K562 (cell line): ENCODE measurements around the gene CHTOP. TPM values are rescaled to one million over a fixed set of nuclear protein-coding genes. Genes with fewer than 3 reads are reported as not detected.

Source experiments
- ATF6 ChIP-seq: sonication (generic); formaldehyde crosslinking; IDR thresholded peaks from 2 replicates; pipeline ENCODE4 v1.4.0; 2020; ENCODE audit warnings: mild to moderate bottlenecking, missing genetic modification reagents
- BRD9 ChIP-seq: fragments of 450-650 bp; IDR thresholded peaks from 2 replicates; pipeline ENCODE4 v1.6.1; 2018; ENCODE audit warnings: low read depth; ENCODE audit not compliant: partially characterized antibody
- BRF1 ChIP-seq: IDR thresholded peaks from 3 replicates; pipeline ENCODE4 v1.6.1; 2011; ENCODE audit warnings: borderline replicate concordance, mild to moderate bottlenecking; ENCODE audit not compliant: insufficient read length; ENCODE audit errors: extremely low read depth
- DNMT1 ChIP-seq: fragments of 450-650 bp; IDR thresholded peaks from 2 replicates; pipeline ENCODE4 v1.6.1; 2016; ENCODE audit warnings: antibody characterized with exemption, mild to moderate bottlenecking
- EWSR1 ChIP-seq: fragments of 450-650 bp; IDR thresholded peaks from 2 replicates; pipeline ENCODE4 v1.6.1; 2018; ENCODE audit warnings: borderline replicate concordance, mild to moderate bottlenecking, low read depth, moderate library complexity; ENCODE audit not compliant: partially characterized antibody
- FOXJ3 ChIP-seq: sonication (generic); formaldehyde crosslinking; IDR thresholded peaks from 2 replicates; pipeline ENCODE4 v1.4.0; 2020; ENCODE audit warnings: mild to moderate bottlenecking, missing genetic modification reagents
- GATAD2B ChIP-seq: fragments of 450-650 bp; IDR thresholded peaks from 2 replicates; pipeline ENCODE4 v1.6.1; 2017; ENCODE audit warnings: mild to moderate bottlenecking, borderline replicate concordance
- GTF2A2 ChIP-seq: IDR thresholded peaks from 2 replicates; pipeline ENCODE4 v1.6.1; 2016; ENCODE audit warnings: mild to moderate bottlenecking, missing genetic modification characterization, missing compliant biosample characterization
- HMG20B ChIP-seq: fragments of 250-450 bp; sonication (Bioruptor Pico); IDR thresholded peaks from 2 replicates; pipeline ENCODE4 v1.5.0; 2021; ENCODE audit warnings: mild to moderate bottlenecking
- MYNN ChIP-seq, 2 experiments: sonication (generic); formaldehyde crosslinking in 1 of 2; IDR thresholded peaks; 2 replicates each; pipeline versions ENCODE4 v1.5.0 to v1.6.1; 2016 to 2020; ENCODE audit warnings: antibody characterized with exemption in 1 of 2, missing genetic modification reagents in 1 of 2
- NBN ChIP-seq: fragments of 450-650 bp; IDR thresholded peaks from 2 replicates; pipeline ENCODE4 v1.6.1; 2016; ENCODE audit warnings: low read depth, mild to moderate bottlenecking
- POLR2H ChIP-seq: IDR thresholded peaks from 2 replicates; pipeline ENCODE4 v1.6.1; 2016; ENCODE audit warnings: missing genetic modification characterization, low read depth, mild to moderate bottlenecking, control low read depth, missing compliant biosample characterization, moderate library complexity
- PYGO2 ChIP-seq: fragments of 450-650 bp; IDR thresholded peaks from 2 replicates; pipeline ENCODE4 v1.6.1; 2016; ENCODE audit warnings: mild to moderate bottlenecking, missing genetic modification characterization, moderate library complexity, missing compliant biosample characterization
- RBM17 ChIP-seq: fragments of 200-400 bp; formaldehyde crosslinking; IDR thresholded peaks from 2 replicates; pipeline ENCODE4 v1.6.1; 2017; ENCODE audit warnings: low read depth, mild to moderate bottlenecking, low read length, borderline replicate concordance
- RFX7 ChIP-seq: fragments of 250-450 bp; sonication (Bioruptor Pico); IDR thresholded peaks from 2 replicates; pipeline ENCODE4 v1.5.1; 2021; ENCODE audit warnings: mild to moderate bottlenecking
- SMARCB1 ChIP-seq: IDR thresholded peaks from 2 replicates; pipeline ENCODE4 v1.6.1; 2011; ENCODE audit warnings: improper control_type of control experiment, low read depth; ENCODE audit not compliant: insufficient read length
- ZFP1 ChIP-seq: fragments of 450-650 bp; formaldehyde crosslinking; IDR thresholded peaks from 2 replicates; pipeline ENCODE4 v1.4.0; 2020; ENCODE audit warnings: mild to moderate bottlenecking, mixed read lengths
- ZNF197 ChIP-seq: fragments of 200-800 bp; sonication (Bioruptor generic); IDR thresholded peaks from 2 replicates; pipeline ENCODE4 v1.6.1; 2016; ENCODE audit warnings: low read depth, missing genetic modification characterization, missing compliant biosample characterization
- polyA plus RNA-seq, 8 experiments: library from polyadenylated mRNA; depleted of rRNA in 4 of 8; stranded (reverse) in 5 of 8; unstranded in 3 of 8; fragments of >200 nt; fragmentation: Nextera tagmentation in 2 of 8; fragmentation: Illumina TruSeq in 1 of 8; extraction: Ambion mirVana in 2 of 8; extraction: Trizol in 1 of 8; gene quantifications; 2 replicates each; pipeline versions ENCODE4 v1.2.1 to v1.2.3, GENCODE V29; 2011 to 2014; ENCODE audit warnings: inconsistent platforms in 1 of 8, missing spikeins in 1 of 8
- total RNA-seq, 7 experiments: library from RNA; depleted of rRNA in 6 of 7; stranded (reverse); fragments of >200 nt in 6 of 7; fragmentation: Illumina TruSeq in 2 of 7; extraction: Trizol in 2 of 7; gene quantifications; 2 replicates each; pipeline versions ENCODE4 v1.2.1 to v1.2.3, GENCODE V29; 2011 to 2021; ENCODE audit warnings: low replicate concordance in 1 of 7
- TF ChIP-seq, protein P1 (sequence below): sonication (generic); formaldehyde crosslinking; IDR thresholded peaks from 2 replicates; pipeline ENCODE4 v1.9.0; 2022; ENCODE audit warnings: mild to moderate bottlenecking, missing genetic modification reagents
- TF ChIP-seq, protein P2 (sequence below): fragments of 250-450 bp; sonication (Bioruptor Pico); IDR thresholded peaks from 2 replicates; pipeline ENCODE4 v1.5.0; 2021; ENCODE audit warnings: mild to moderate bottlenecking, moderate library complexity
- TF ChIP-seq, protein P3 (sequence below): fragments of 250-450 bp; sonication (Bioruptor Pico); IDR thresholded peaks from 2 replicates; pipeline ENCODE4 v1.6.1; 2021; ENCODE audit warnings: mild to moderate bottlenecking

CHTOP gene
- total and polyA plus RNA-seq, 9 of the 15 experiments (the other 6 are each of a cell fraction or from before 2014, with no cell fraction given) = 10.2 to 91.8 (median 60.8) TPM

- TF ChIP-seq GATAD2B = no peak
- TF ChIP-seq ZFP1 (CRISPR knock-in tag) = no peak
- peak; percentile 96 for TF ChIP-seq BRD9
- TF ChIP-seq SMARCB1 = no peak
- no peak for TF ChIP-seq DNMT1
- TF ChIP-seq, protein P1, sequence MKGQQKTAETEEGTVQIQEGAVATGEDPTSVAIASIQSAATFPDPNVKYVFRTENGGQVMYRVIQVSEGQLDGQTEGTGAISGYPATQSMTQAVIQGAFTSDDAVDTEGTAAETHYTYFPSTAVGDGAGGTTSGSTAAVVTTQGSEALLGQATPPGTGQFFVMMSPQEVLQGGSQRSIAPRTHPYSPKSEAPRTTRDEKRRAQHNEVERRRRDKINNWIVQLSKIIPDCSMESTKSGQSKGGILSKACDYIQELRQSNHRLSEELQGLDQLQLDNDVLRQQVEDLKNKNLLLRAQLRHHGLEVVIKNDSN (CRISPR knock-in tag) = no peak
- TF ChIP-seq POLR2H (tag) = peak; percentile 93
- TF ChIP-seq HMG20B (CRISPR knock-in tag) = no peak
- no peak for TF ChIP-seq RBM17
- no peak for TF ChIP-seq RFX7 (CRISPR knock-in tag)
- no peak for TF ChIP-seq GTF2A2 (tag)
- TF ChIP-seq, protein P2, sequence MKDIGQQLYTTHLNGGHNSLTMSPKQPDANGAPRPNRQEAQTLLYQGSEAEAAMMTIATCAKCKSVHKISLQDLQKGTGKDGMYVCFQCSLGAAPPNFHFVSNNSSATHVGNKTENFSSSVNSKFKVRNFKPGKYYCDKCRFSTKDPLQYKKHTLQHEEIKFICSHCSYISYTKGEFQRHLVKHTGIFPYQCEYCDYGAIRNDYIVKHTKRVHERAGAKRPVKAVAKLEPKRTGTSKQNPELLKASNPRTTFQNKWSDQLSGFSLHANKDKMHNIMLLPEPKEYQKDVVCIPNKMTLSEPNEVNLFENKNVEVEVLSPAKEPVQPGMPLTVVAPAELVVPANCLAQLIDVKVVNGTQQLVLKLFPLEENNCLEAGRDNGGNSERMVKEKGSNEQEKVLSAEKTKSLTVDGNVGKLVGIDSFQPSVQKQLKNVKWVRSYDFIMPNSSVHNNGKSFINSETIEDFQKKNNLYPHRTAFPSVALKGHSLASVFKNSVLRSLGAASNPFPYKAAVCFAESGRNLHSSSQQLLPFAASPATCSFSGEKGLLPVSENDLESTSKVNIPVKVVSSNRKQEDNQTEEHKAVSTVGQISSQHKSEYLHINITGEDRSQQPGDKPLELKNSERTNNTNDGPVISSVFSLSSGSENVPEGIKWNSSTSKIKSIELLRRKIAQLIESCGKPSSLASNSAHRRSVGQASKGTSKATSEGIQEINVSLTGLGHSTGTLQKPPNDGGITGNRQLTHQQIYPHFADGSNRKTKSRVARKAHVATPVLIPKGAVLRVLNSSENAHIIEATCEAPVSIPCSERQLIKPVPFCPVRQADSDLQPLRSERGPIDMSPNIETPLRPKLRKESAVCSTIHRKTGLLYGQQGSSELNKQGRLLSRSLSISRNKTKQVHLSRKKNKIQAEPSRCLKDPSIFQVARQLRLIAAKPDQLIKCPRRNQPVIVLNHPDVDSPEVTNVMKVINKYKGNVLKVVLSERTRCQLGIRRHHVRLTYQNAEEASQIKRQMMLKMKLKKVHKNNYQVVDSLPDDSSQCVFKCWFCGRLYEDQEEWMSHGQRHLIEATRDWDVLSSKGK (CRISPR knock-in tag) = no peak
- no peak for TF ChIP-seq BRF1
- TF ChIP-seq NBN = peak; percentile 83; the same call in 1 of the 2 replicates
- TF ChIP-seq FOXJ3 (CRISPR knock-in tag) = no peak
- TF ChIP-seq, protein P3, sequence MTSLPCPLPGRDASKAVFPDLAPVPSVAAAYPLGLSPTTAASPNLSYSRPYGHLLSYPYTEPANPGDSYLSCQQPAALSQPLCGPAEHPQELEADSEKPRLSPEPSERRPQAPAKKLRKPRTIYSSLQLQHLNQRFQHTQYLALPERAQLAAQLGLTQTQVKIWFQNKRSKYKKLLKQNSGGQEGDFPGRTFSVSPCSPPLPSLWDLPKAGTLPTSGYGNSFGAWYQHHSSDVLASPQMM (CRISPR knock-in tag) = no peak
- no peak for TF ChIP-seq PYGO2
- no peak for TF ChIP-seq ZNF197 (CRISPR knock-in tag)
- no peak for TF ChIP-seq MYNN (IDR thresholded peaks at IDR 0.05)
- TF ChIP-seq MYNN (CRISPR knock-in tag; IDR thresholded peaks at IDR 0.05) = no peak
- peak; percentile 72; the same call in 1 of the 2 replicates for TF ChIP-seq ATF6 (CRISPR knock-in tag)
- no peak for TF ChIP-seq EWSR1
Measured at GRCh38 chr1:153633754-153634665, at the start of gene CHTOP (continued).
